HG03280 (cell line): ENCODE measurements around the gene SRSF5.
"Not testable (repeated sequence)": the region's sequence is repeated elsewhere in the genome, so short reads cannot be mapped to it uniquely, and the experiment has no call there.

Experiments used
- ATAC-seq: cut with Tn5 transposase; IDR thresholded peaks from one replicate; pipeline ENCODE4 v1.9.1; 2021; ENCODE audit warnings: mild to moderate bottlenecking, moderate library complexity; ENCODE audit not compliant: unreplicated experiment

Gene SRSF5

GRCh38 chr14:69804902-69805301 is 38.0 kb downstream of the SRSF5 start:
- ATAC-seq: no peak

- ATAC-seq: no peak
Measured at GRCh38 chr14:69807192-69807591, 40.2 kb downstream of the SRSF5 start.

GRCh38 chr14:69808919-69809808 is 42.2 kb downstream of the SRSF5 start:
- no peak for ATAC-seq

- no peak for ATAC-seq
Measured at GRCh38 chr14:69811227-69811867, 44.4 kb downstream of the SRSF5 start.

GRCh38 chr14:69811868-69812252 is 44.9 kb downstream of the SRSF5 start:
- no peak for ATAC-seq

GRCh38 chr14:69812711-69813110 is 45.8 kb downstream of the SRSF5 start:
- no peak for ATAC-seq

- ATAC-seq: not testable (repeated sequence)
Measured at GRCh38 chr14:69813346-69813745, 46.4 kb downstream of the SRSF5 start.

- ATAC-seq: no peak
Measured at GRCh38 chr14:69814397-69814796, 47.5 kb downstream of the SRSF5 start.

- no peak for ATAC-seq
Measured at GRCh38 chr14:69815556-69815955, 48.6 kb downstream of the SRSF5 start.

GRCh38 chr14:69816216-69816615 is 49.3 kb downstream of the SRSF5 start:
- ATAC-seq: no peak

- ATAC-seq: no peak
Measured at GRCh38 chr14:69818758-69819191, 51.8 kb downstream of the SRSF5 start.

- ATAC-seq: no peak
Measured at GRCh38 chr14:69819607-69820006, 52.7 kb downstream of the SRSF5 start.

GRCh38 chr14:69820991-69821390 is 54.0 kb downstream of the SRSF5 start:
- no peak for ATAC-seq
